Posterior vena cava (tissue), 2 donors: ENCODE data around the gene TRPM2. TPM values are rescaled to one million over a fixed set of nuclear protein-coding genes. Genes with fewer than 3 reads are reported as not detected.

Experiments used
- DNase-seq: peaks from one replicate; pipeline ENCODE4 v3.0.0-alpha.2; 2020; ENCODE audit warnings: low spot score
- intact Hi-C, 2 donors: fragments of 100-400 bp; cut with DNase I; formaldehyde crosslinking; loops; one replicate each; pipeline versions ENCODE4 v1.14.1 to v1.14.2; 2022 to 2023
- total RNA-seq, 2 donors: library from RNA; stranded (reverse); fragmentation: NEBNext Ultra II Directional; extraction: Animal tissue kit (Norgen Biotek cat#: 25700); gene quantifications; one replicate each; pipeline ENCODE4 v1.2.1, GENCODE V29; 2021
- donor health status: DM: yes; HTN: yes; CAD: no.
- donor health status: DM: yes; HTN: yes; CAD: no.

TRPM2 gene
- total RNA-seq, 2 donors from 2014 or later, result 7.7 to 11.3 TPM

DNA sequence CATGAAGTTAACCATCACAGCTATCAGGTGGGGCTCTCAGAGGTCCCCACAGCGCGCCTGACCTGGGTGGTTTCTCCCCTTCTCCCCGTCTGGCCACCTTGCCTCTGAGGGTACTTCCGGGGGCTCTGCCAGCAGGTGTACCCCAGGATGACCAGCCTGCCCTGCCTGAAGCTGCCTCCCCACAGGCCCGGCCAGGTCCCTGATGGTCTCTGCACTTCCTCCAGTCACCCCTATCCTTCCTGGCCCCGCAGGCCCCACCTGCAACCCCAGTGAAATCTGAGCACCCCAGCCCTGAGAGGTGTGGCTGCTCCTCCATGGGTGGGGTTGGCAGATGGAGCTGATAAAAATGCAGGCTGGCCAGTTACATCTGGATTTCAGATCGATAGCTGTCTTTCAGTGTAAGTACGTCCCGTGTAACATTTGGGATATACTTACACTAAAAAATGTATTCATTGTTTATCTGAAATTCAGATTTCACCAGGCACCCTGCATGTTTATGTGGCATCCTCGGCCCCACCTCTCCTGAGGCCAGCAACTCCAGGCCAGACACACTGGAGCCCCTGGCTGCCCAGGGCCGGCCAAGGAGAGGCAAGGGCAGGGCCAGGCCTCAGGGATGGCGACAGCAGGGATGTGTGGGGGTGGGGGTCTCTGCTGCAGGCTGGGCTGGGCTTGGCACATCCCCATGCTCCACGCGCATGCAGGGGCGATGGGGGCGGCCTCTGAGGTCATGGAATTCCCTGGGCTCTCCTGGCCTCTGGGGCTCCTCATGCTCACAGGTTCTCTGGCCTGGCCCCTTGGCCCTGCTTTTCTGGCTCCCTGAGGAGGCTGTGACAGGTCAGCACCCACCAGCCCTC lies 127.0 kb downstream of the TRPM2 start:
- intact Hi-C loops, result no loop called here
- DNase-seq, result peak; percentile 73

DNA sequence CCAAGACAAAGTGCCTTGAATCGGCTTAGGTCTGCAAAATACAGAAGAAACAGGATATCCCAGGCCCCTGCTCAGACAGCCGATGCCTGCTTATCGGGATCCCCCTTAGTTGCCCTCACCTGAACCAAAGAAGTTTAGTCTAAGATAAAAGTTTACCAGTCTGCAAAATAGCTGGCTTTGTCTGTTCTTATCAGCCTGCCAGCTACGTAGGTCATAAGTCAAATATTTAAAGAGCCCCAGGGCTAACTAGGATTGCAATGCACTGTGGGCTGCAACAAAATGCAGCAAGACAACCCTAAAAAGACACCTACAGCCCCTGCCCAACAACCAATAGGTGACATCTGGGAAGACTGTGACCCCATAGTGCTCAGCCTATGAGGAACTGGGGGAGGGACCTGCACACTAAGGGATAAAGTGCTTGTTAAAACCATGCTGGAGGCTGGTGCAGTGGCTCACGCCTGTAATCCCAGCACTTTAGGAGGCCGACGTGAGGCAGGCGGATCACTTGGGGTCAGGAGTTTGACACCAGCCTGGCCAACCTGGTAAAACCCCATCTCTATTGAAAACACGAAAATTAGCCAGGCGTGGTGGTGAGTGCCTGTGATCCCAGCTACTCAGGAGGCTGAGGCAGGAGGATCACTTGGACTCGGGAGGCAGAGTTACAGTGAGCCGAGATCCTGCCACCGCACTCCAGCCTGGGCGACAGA lies 129.3 kb downstream of the TRPM2 start:
- intact Hi-C loops, result no loop called here
- no peak for DNase-seq

GRCh38 chr21:44483288-44484237 lies 130.1 kb downstream of the TRPM2 start:
- no peak for DNase-seq
- intact Hi-C loops, result no loop called here

DNA sequence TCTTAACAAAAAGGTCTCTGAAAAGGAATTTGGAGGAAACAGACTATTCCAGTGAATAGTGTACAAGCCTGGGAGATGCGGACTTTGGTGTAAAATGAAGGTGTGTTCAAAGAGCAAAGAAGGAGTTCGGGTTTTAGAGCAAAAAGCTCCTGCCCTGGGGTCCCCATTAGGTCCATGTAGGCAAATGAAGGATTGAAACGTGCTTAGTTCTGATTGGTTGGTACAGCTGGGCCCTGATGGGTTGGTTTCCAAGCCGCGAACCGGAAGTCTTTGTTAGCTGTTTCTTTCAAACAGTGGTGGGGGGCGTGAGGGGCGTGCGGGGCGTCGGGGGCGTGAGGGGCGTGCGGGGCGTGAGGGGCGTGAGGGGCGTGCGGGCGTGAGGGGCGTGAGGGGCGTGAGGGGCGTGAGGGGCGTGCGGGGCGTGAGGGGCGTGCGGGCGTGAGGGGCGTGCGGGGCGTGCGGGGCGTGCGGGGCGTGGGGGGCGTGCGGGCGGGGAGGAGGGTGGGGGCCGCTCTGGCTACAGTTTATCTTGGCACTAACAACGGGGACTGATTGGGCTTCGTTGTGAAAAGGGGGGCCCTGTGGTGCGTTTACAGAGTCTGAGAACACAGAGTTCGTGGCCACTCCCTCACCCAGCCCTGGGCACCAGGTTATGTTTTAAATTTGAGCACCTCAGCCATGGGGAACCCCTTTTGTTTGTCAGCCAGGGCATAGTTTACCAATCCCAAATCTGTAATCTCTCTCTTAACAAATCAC lies 131.3 kb downstream of the TRPM2 start:
- DNase-seq, result no peak
- intact Hi-C loops, result no loop called here

GRCh38 chr21:44485254-44485793 lies 131.9 kb downstream of the TRPM2 start:
- intact Hi-C loops, result no loop called here
- DNase-seq, result no peak

- no peak for DNase-seq
- intact Hi-C loops, result no loop called here
These were observed 132.4 kb downstream of the TRPM2 start for GRCh38 chr21:44485796-44486195.

DNA sequence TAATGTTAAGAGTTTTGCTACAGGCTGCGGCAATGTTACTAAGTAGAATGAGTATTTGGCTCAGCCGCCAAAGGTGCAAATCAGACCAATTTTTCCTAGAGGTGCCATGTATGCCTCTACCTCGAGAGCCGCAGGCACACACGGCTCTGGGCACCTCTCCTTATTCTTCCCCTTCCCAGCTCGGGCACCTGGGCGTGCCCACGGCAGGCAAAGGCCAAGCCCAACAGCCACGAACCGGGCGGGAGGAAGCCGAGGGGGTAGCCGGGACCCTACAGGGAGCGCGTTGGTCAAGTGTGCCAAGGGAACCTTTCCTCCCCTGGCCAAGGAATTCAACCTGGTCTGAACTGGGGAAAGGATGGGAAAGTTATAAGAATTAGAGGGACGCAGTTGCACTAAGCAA lies 132.9 kb downstream of the TRPM2 start:
- no peak for DNase-seq
- intact Hi-C loops, result no loop called here

- intact Hi-C loops, result no loop called here
- DNase-seq, result no peak
These were observed 134.4 kb downstream of the TRPM2 start for GRCh38 chr21:44487831-44488230.

GRCh38 chr21:44489962-44490361 lies 136.5 kb downstream of the TRPM2 start:
- no peak for DNase-seq
- intact Hi-C loops, result no loop called here

DNA sequence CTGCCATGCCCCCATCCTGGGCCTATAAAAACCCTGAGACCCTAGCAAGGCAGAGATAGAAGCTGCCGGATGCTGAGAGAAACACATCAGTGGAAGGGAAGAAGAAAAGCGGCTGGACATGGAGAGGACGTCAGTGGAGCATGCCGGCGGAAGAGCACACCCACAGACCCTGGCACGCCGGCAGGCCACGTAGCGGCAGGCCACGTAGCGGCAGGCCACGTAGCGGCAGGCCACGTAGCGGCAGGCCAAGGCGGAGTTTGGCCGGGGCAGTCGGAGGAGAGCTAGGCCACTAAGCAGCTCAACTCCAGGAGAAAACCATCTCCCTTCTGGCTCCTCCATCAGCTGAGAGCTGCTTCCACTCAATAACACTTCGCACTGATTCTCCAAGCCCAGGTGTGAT lies 137.0 kb downstream of the TRPM2 start:
- intact Hi-C loops, result no loop called here
- no peak for DNase-seq

DNA sequence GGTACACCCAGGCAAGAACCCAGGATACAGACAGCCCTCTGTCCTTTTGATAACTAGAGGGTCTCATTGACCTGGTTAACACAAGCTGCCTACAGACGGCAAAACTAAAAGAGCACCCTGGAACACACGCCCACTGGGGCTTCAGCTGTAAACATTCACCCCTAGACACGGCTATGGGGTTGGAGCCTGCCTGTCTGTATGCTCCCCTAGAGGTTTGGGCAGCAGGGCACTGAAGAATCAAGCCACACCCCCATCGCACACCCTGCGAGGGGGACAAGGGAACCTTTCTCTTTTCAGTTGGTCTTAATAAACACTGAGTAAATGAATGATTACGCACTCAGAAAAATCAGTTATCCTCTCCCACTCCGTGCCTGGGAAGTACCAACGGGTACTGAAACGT lies 137.4 kb downstream of the TRPM2 start:
- intact Hi-C loops, result no loop called here

More for the DNA sequence above, 137.4 kb downstream of the TRPM2 start:
- DNase-seq, result no peak

Other genes starting within 250 kb of the TRPM2 start
- gene PWP2, start 246.2 kb upstream of the TRPM2 start, total RNA-seq, result 1 to 10 TPM; 4.5 to 5.4 TPM
- gene GATD3, start 219.9 kb upstream of the TRPM2 start, total RNA-seq, result 1 to 10 TPM; 6.1 to 8.4 TPM
- 1 to 10 TPM; 1.5 to 2.8 TPM for gene ICOSLG, start 112.7 kb upstream of the TRPM2 start, total RNA-seq
- not detected for gene DNMT3L, start 91.7 kb upstream of the TRPM2 start, total RNA-seq
- not detected for gene AIRE, start 67.7 kb upstream of the TRPM2 start, total RNA-seq
- gene PFKL, start 53.6 kb upstream of the TRPM2 start, total RNA-seq, result 10 to 100 TPM; 74.1 to 91.3 TPM
- 10 to 100 TPM; 18.1 to 18.8 TPM for gene CFAP410, start 14.2 kb upstream of the TRPM2 start, total RNA-seq
- 1 to 10 TPM; 1.5 to 1.8 TPM for gene LRRC3, start 101.9 kb downstream of the TRPM2 start, total RNA-seq
- gene KRTAP10-1, start 186.6 kb downstream of the TRPM2 start, total RNA-seq, result not detected
- not detected for gene KRTAP10-2, start 197.9 kb downstream of the TRPM2 start, total RNA-seq
- gene KRTAP10-3, start 205.2 kb downstream of the TRPM2 start, total RNA-seq, result not detected
- not detected for gene KRTAP10-4, start 220.1 kb downstream of the TRPM2 start, total RNA-seq
- not detected for gene KRTAP10-5, start 227.0 kb downstream of the TRPM2 start, total RNA-seq
- gene KRTAP10-6, start 238.9 kb downstream of the TRPM2 start, total RNA-seq, result not detected
- gene KRTAP10-7, start 247.0 kb downstream of the TRPM2 start, total RNA-seq, result not detected